ENCODE data around the gene FARP2.
"Not testable (repeated sequence)": the region's sequence is repeated elsewhere in the genome, so short reads cannot be mapped to it uniquely, and the experiment has no call there.

Gene FARP2

DNA sequence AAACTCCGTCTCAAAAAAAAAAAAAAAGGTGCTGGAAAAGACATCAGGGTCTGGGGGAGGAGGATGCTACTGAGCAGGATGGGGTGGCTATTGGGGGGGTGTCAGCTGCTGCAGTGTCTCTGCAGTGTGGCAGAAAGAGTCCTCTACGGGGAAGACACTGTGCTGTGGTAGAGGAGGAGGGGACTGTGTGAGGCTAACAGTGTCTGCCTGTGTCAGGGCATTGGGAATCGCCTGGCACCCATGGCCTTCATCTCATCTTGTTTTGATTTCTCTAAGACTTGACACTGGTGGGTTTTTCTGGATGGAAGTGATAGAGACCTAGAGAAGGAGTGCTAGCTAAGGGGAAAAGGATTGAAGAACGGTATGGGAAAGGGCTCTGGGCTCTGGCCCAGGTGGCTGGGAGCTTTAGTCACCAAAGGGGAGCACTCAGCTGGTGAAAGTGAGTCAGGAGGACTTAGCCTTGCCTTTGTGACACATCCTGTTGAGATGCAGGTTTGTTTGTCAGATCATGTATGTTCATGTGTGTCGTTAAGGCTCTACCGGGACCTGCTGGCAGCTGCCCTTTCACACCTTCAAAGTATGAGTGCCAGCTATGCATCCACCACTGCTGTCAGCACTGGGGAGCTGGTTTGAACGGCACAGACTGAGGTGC, 58.0 kb downstream of the FARP2 start:
- no peak for DNase-seq

DNA sequence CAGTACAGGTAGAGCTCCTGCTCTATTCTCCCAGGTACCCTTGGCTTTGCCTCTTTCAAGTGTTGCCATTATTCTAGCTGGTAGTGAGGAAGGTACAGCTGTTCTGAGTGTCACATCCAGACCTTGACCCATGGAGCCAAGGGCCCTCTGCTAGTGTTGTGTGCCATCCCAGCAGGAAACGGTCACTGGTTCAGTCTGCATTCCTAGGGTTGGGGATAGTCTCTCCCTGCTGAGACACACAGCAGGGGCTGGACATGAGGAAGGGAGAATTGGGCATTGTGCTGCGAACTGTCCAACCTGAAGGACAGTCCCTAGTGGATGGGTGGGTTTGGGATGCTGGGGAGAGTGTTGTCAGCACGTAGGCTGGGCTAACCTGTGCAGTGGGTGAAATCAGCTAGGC, 59.1 kb downstream of the FARP2 start:
- no peak for DNase-seq

DNA sequence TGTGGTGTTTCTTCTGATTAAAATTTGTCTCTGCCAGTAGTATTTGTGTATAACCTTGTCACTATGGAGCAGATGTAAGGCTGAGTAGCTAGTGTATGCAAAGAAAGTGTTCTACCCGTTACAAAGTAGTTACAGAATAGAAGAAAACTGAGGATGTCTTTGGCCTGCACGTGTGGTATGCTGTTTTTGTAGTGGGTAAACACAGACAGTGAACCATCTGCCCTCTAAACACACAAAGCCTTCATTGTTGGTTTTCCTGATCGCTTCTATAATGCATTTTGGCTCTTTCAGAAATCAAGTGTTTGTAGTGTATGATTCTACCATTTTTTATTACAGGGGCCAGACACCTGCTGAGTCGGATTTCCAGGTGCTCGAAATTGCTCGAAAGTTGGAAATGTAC, 61.5 kb downstream of the FARP2 start:
- peak; percentile 73 for DNase-seq

DNA sequence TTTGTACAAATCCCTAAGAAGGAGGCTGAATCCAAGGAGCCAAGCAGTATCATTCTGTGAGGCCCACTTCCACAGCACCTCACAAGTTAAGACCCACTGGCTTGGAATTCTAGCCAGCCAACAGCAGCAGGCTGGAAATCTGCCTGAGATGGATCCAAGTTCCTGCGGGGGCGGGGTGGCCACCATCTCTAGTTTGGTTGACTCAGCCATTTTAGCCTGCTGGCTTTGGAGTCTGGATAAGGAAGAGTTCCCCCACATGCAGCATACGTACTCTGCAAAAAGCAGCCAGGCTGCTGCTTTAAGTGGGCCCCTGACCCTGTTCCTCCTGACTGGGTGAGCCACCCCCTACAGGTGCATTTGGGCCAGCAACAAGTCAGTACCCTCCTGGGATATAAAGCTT, 65.2 kb downstream of the FARP2 start:
- no peak for DNase-seq

DNA sequence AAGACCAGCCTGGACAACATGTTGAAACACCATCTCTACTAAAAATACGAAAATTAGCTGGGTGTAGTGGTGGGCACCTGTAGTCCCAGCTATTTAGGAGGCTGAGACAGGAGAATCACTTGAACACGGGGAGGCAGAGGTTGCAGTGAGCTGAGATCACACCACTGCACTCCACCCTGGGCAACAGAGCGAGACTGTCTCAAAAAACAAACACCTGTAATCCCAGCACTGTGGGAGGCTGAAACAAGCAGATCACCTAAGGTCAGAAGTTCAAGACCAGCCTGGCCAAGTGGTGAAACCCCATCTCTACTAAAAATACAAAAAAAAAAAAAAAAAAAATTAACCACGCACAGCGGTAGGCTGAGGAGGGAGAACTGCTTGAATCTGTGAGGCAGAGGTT, 65.9 kb downstream of the FARP2 start:
- DNase-seq: not testable (repeated sequence)

DNA sequence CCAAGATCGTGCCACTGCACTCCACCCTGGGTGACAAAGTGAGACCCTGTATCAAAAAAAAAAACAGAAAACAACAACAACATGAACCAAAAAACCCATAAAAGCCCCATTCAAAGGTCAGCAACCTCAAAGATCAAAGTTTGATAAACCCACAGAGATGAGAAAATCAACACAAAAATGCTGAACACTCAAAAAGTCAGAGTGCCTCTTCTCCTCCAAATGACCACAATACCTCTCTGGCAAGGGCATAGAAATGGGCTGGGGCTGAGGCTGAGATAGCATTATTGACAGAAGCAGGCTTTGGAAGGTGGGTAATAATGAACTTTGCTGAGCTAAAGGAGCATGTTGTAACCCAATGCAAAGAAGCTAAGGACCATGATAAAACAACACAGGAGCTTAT, 66.3 kb downstream of the FARP2 start:
- DNase-seq: no peak

DNA sequence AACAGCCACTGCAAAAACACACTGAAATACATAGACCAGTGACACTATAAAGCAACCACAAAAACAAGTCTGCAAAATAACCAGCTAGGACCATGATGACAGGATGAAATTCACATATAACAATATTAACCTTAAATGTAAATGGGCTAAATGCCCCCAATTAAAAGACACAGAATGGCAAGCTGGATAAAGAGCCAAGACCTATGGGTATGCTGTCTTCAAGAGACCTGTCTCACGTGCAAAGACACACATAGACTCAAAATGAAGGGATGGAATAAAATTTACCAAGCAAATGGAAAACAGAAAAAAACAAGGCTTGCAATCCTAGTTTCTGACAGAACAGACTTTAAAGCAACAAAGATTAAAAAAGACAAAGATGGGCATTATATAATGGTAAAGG, 67.4 kb downstream of the FARP2 start:
- DNase-seq: not testable (repeated sequence)

DNA sequence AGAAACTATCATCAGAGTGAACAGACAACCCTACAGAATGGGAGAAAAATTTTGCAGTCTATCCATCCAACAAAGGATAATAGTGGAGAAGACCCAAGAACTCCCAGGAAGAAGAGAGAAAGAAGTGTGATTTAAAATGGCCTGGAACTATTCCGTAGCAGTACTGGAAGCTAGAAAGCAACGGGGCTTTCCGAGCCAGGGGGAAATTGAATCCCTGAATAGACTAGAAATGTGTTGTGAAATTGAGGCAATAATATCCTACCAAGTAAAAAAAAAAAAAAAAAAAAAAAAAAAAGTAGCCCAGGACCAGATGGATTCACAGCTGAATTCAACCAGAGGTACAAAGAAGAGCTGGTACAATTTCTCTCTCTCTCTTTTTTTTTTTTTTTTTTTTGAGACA, 69.3 kb downstream of the FARP2 start:
- DNase-seq: no peak

DNA sequence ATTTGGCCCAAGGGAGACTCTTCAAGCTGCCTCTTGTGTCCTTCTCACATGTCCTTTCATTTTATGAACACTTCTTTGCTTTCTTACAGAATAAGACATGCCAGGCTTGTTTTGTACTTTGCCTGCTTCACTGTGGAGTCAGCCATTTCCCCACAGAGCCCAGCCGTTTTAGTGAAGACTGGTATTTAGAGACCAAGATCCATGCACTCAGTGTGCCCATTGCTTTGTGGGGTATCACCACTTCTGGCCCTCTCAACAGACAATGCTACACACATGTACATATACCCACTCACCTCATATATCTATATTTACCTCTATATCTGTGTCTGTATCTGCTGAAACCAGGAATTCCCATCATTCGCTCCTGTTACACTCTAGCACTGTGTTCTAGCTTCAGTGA, 74.1 kb downstream of the FARP2 start:
- DNase-seq: no peak

DNA sequence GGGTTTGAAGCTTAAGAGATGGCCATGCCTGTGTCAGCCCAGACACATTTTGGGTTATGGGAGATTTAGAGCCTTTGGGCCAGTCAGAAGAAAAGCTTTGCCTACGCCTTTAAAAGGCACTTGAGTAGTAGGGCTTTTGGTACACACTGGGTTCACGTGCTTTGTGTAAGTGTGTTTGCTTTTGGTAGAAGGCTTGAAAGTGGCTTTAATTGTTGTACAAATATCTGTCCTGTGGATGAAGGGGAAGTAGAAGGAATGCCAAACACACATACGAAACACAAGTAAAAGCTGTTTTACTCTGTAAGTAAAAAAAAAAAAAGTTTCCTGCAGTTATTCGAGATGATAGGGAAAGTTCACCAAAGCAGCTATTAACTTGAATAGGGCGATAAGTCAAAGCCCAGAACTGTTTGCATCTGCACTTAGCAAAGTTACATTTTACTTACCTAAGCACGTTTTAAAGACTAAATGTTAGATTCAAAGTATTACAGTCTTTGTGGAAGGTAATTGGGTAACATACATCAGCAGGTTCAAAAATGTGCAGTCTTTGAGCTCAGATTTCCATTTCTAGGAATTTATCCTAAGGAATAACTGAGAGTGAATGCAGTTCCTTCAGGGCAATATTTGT, 76.9 kb downstream of the FARP2 start:
- DNase-seq: peak; percentile 53

DNA sequence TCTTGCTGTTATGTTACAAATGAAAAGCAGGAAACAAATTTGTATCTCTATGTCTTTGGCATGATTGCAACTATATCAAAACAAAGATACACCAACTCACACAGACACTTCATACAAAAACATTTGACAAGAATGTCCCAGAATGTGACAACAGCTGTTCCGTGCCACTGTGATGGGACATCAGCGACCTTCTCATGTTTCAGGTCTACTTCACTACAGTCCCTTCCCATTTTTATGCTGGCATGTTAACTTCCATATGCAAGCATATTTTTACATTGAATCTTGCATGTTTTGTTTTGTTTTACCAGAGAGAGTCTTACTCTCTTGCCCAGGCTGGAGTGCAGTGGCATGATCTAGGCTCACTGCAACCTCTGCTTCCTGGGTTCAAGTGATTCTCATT, 81.1 kb downstream of the FARP2 start:
- no peak for DNase-seq

DNA sequence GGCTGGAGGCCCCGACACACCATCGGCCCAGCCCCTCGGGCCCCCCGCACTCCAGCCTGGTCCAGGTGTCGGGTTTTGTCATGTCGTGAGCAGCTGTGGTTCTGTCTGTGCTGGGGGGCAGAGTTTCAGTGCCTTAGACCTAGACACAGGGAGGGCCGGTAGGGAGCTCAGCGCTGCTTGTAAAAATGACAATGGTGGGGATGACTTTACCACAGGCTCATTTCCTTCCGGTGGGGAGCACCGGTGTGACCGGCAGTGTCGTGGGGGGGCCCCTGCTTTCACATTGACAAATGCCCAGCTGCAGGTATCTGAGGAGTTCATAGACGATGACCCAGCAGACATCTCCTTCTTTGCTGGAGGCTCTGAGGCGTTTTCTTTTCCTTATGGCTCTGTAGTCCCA, 85.4 kb downstream of the FARP2 start:
- no peak for DNase-seq

DNA sequence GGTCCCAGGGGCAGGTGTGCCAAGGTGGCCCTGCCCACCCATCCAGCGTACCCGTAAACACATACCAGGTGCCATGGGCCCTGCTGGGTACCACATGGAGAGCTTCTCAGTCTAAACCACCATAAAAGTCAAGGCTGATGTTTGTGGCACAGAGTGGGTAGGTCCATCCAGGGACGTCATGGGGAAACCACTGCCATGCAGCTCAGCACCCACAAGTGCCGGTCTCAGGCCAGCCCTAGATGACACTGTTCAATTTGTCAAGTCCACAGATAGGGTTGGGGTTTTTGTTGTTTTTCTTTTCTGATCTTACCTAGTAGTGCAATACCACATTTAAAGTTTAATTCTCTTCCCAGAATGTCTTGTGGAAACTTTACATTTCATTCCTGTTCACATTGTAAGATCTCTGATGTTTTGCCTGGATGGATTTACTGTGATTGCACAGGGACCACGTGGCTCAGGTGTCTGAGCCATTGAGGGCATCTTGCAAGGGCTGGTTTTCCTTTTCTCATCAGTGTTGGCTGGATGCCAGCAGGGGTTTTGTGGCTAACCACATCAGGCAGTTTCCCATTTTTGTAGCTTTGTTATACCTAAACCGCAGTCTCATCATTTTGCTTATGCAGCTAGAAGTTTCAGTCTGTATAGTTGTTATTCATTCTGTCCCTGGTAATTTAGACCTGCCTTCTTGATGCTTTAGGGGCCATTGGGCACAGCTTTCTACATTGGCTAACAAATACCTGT, 87.6 kb downstream of the FARP2 start:
- DNase-seq: no peak

DNA sequence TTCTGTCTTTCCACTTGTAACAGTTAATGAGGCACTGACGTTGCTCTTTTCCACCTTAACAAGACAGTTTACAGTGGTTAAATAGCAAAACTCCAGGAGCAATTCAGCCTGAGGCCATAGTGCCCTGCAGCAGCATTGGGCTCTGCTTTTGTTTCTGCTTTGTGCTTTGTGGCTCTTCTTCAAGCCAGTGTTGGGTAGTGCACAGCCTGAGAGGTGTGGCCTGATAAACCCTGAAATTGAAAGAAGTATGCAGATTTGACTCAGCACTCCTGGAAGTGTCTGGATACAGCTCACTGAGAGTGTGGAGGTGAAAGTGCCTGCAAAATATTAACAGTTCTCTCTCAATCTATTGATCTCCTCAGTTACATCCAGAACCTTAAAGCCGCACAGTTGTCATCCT, 89.3 kb downstream of the FARP2 start:
- DNase-seq: no peak

DNA sequence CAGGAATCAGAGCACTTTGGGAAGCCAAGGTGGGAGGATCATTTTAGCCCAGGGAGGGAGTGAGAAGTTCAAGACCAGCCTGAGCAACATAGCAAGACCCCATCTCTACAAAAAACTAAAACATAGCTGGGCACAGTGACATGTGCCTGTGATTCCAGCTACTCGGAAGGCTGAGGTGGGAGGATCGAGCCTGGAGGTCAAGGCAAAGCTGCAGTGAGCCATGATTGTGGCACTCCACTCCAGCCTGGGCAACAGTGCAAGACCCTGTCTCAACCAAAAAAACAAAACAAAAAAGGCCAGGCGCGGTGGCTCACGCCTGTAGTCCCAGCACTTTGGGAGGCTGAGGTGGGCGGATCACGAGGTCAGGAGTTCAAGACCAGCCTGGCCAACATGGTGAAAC, 94.0 kb downstream of the FARP2 start:
- DNase-seq: not testable (repeated sequence)

DNA sequence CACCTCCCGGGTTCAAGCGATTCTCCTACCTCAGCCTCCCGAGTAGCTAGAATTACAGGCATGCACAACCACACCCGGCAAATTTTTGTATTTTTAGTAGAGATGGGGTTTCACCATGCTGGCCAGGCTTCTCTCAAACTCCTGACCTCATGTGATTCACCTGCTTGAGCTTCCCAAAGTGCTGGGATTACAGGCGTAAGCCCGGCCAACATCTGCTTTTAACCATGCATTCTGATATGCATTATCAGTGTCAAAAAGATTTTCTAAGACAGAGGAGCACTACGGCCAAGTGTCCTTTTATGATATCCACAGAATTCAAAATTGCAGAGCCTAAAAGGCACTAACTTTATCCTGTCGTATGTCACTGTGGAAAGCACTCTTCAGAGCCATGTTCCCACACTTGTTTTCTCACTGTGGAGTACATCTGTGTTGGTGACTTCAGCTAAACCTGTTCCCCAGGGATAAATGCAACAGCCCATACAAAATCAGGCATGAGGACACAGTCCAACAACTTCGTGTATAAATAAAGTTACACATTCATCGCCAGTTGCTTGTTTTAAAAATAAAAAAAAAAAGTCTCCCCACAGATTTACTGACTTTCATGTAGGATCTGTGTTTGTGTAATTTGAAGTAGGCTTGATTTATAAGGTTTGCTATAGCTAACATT, 95.9 kb downstream of the FARP2 start:
- DNase-seq: no peak

DNA sequence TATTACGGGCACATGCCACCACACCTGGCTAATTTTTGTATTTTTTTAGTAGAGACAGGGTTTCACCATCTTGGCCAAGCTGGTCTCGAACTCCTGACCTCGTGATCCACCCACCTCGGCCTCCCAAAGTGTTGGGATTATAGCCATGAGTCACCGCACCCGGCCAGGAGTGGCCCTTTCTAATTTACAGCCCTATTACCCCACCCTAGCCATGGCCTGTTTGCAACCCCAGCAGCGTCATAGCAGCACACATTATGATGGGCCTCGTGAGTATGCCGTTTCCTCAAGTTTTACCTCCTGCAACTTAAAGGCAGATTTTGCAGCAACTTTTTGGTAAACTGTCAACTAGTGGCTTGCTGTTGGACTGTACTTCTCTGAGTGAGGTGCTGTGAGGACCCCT, 97.8 kb downstream of the FARP2 start:
- DNase-seq: not testable (repeated sequence)

DNA sequence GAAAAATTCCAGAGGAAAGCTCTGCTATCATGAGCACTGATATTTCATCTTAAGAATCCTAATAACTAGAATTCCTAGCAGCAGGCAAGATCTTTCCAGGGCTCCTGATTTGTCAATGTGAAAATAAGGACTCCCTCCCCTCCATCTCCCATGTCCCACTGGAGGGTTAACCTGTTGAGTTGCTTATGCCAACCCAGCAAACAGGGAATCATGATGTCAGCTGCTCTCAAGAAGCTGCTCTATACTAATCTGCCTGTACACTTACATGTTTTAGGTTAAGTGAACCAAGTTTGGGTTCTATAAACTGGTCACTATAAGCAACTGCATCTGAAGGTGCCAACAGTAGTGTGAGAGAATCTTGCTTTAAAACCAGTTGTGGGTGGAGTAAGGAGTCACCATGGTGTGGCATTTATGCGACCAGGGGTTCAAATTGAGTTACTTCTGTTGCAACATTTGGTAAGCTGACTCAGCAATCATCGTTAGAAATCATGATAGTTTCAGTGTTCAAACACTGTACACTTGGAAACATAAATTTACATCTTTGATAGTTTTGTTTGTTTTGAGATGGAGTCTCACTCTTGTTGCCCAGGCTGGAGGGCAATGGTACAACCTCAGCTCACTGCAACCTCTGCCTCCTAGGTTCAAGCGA, 98.9 kb downstream of the FARP2 start:
- DNase-seq: no peak

DNA sequence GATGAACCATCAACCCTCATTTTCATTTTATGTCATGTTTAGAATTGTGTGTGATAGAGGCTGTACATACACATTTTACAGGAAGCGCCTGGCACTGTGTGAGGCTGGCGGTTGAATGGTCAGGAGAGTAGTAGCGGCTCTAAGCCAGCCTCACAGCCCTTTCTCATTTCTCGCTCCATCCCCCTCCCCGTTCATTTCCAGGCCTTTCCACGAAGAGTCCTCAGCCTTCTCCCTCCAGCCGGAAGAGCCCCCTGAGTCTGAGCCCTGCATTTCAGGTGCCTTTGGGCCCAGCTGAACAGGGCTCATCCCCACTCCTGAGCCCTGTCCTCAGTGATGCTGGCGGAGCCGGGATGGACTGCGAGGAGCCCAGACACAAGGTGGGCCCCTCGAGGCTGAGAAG, 100.5 kb downstream of the FARP2 start:
- DNase-seq: no peak

DNA sequence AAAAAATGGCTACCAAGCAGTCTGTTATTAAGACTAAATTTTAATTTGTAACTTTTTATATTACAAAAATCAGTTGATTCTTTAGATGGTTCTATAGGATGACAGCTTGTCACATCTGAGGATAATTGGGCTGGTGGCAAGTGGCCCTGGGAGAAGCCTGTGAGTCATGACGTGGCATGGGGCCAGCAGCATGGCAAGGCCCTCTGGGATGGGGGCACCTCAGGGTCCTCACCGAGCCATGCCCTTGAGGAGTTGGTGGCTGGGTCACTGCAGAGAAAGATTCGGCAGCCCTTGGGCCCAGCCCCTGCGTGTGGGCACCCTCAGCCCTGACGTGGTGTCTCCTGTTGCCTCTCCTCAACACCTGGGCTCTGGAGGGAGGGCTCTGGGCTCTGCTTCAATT, 102.6 kb downstream of the FARP2 start:
- DNase-seq: no peak

DNA sequence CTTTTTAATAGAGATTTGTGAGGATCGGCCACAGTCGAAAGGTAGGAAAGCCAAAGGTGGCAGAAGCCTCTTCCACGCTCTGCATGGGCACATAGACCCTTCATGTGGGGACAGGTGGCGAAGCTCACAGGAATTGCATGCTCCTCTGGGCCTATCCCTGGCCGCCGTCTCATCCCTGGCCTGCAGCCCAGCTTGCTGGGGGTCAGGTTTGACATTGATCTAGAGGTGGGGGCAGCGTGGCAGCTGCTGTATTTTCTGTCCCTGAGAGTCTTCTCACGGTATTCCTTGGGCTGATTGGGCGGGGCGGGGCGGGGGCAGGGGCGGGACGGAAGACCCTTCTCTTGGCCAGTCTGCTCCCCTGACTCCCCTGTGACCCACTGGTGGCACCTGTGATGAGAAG, 103.4 kb downstream of the FARP2 start:
- no peak for DNase-seq

DNA sequence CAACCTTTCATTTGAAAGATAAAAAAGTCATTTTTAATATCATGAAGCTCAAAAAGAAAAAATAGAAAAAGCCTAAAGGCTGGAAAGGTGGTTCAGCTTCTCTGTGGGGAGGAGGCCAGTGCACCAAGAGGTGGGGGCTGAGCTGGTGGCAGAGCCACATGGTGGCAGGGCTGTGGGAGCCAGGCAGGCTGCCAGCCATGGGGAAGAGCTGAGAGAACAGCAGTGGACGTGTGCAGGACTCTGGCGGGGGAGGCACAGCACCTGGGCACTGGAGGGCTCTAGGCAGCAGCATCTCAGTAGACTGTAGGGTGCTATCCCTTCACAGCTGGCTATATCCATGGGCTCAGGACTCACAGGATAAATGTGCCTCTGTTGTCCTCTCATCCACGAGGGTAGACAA, 104.5 kb downstream of the FARP2 start:
- DNase-seq: no peak
